CD1c-positive myeloid dendritic cell (primary cell): ENCODE measurements around the gene ASF1A.

ENCODE experiments used
- DNase-seq: peaks from one replicate; pipeline ENCODE4 v3.0.0-alpha.2; 2016; ENCODE audit errors: extremely low spot score

ASF1A gene

DNA sequence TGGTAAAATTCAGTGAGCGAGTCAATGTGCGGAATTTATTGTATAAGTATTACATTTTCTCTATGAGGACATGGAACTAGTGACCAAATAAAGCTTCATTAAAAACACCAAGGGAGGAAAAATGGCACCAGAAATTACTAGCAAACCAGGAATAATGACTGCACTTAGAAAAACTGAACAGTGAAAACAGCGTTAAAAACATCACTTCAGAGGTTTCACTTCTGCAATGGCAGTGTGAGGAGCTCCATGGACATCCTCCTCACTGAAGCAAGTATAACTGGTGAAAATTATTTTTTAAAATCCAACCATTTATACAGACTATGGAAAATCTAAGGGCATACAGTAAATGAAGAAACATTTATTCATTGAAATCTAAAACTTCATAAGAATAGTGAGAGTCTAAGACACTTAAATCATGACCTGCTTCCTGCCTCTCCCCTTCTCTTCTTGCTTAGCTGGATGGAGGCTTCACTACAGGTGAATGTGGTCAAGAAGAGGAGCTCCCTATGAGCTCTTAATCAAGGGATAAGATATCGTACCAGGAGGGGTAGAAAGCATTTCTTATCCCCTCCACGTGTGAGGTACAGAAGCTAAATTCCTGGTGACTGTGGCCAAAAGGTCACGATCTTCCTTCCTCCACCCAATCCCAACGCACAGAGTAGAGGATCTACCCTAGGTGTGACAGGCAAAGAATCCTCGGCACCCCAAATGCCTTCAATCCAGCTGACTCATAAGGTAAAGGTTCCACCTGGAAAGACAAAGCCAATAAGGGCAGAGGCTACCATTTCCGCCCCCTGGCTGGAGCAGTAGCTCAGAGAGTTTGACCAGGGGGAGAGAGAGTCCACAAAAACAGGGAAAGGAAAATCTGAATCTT, 12.3 kb upstream of the ASF1A start:
- DNase-seq, result peak; percentile 44

- DNase-seq, result no peak
Observed at GRCh38 chr6:118882314-118882905, 11.5 kb upstream of the ASF1A start.

- DNase-seq, result no peak
Observed at GRCh38 chr6:118886641-118887040, 7.3 kb upstream of the ASF1A start.

DNA sequence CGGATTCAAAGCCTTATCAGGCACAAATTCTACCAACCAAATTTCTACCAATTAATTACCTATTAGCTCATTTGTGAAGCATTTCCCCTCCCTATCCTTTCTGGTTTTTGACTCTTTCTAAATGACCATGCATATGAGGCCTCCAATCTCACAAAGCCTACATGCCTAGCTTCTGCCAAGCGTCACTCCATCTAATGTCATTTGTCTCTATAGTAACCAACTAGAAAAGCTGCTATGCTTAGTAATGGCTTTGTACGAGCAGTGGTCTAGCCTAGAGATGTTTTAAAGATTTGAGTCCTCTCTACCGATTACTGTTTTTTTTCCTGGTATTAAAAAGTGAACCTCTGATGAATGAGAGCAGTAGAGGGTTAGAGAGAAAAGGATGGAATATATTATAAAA, 4.8 kb upstream of the ASF1A start:
- no peak for DNase-seq

- DNase-seq, result peak; percentile 62
Observed at GRCh38 chr6:118890997-118891790, 2.8 kb upstream of the ASF1A start.

DNA sequence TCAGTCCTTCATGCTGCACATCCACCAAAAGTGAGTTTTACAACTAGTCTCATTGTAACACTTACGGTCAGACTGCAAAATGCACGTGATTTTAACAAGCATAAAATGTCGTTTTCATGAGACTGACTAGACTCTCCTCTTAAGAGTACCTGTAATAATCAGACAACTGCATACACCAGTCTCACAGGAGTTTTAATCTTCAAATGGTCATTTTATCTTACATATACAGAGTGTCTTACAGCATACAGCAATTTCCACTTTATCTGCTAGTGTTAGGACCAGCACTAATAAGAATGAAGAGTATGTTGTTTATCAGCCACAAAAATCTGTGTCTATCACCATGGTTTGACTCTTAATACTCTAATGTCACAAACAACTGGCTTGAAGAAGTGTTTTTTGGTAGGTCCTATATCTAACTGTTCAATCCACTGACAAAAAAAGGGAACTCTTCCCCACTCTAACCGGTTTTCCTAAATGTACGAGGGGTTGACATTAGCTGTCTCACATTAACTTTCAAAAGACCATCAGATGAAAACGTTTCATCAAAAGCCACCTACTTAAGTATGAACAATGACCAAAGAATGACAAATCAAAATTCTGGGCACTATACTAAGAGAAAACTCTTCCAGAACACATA, 1.5 kb upstream of the ASF1A start:
- DNase-seq, result peak; percentile 26

DNA sequence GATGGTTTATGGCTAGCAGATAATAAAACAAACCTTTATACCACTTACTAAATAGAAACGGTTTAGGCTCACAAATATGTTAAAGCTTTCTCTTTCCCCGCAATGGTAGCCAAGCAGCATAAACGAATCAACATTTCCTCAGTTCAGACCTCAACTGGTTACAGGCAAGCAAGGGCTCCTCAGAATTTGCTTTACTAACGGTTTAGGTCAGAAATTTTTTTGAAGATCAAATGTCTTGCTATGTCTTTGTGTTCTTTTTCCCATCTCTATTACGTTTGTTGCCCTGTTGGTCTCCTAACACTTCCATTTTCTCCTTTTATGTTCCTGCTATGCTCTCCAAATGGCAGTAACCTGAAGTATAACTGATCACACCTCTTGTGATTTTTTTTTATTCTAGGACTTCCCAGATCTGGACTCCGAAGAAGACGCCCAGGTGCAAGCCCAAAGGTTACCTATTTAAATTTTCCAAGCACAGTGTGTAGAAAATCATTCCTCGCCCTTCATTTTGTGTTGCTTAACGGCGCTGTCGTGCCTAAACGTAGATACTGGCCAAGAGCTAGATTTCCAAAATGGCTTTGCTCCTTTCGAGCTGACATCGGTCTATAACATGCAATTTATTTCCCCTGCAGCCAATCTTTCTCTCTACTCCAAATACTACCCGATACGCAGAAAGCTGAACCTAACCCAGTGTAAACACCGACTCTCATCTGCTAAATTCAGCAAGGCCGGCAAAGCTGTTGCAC, 717 bp upstream of the ASF1A start:
- DNase-seq, result peak; percentile 67

DNA sequence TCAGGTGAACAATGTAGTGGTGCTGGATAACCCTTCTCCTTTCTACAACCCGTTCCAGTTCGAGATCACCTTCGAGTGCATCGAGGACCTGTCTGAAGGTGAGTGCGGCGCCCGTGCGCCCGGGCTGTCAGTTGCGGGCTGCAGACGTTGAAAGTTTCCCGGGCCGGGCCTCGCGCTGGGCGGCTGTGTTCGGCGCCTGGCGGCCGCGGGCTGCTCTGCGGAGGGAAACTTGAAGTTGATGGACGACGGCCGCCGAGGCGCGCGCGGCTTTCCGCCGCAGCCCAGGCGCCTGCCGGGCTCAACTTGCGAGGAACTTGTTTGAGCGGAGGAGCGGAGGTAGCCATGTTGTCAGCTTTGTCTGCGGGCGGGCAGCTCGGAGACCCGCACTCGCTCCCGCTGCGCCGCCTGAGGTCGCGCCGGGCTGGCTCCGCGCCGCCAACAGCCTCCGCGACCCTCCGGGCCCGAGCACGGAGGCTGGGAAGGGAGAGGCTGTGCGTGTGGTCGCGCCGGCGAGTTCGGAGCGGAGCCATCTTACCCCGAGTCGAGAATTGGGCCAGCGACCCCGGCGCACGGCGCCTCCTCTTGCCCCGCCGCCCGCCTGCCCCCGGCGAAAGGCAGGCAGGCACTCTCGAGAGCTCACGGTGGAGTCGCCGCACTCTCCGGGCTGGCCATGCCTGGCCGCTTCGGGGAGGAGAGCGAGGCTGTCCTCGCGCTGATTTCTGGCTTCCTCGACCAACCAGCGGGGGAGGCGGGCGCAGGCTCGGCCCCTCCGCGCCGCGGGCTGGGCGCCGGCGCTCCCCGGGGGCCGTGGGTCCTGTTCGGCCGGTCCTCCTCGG, 691 bp downstream of the ASF1A start:
- peak; percentile 70 for DNase-seq

DNA sequence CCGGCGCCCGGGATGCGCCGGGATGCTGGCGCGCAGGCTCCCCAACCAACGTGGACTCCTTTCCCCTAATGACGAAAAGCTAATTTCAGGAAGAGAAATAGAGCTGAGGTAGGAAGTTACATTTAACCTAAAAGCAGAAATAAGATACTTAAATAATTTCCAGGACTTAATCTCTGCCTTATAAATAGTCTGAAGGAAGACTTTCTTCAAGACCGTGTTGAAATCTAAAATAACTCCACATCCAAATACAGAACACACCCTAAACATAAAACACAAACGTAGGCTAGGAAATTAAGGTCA, 1.3 kb downstream of the ASF1A start:
- DNase-seq, result peak; percentile 67

DNA sequence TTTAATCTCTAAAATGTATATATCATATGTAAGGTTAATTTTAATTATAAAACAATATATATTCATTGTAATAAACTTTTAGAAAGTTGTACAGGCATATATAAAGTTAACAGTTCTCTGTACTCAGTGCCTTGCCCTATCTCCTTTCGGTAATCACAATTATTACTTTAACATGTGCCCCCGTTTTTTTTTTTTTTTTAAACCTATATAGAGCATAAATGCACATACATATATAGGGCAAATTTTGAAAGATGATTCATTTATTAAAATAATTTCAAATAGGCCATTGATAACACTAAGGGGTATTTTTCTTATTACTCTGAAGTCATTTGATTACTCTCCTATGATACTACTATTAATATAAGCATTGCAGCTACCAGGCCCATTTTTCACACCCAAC, 1.9 kb downstream of the ASF1A start:
- no peak for DNase-seq

GRCh38 chr6:118896339-118897136, 2.6 kb downstream of the ASF1A start:
- peak; percentile 34 for DNase-seq

- no peak for DNase-seq
Observed at GRCh38 chr6:118897386-118897785, 3.4 kb downstream of the ASF1A start.

GRCh38 chr6:118899948-118900347, 6.0 kb downstream of the ASF1A start:
- DNase-seq, result no peak

- DNase-seq, result no peak
Observed at GRCh38 chr6:118902726-118903125, 8.8 kb downstream of the ASF1A start.

GRCh38 chr6:118903138-118903537, 9.2 kb downstream of the ASF1A start:
- DNase-seq, result no peak

GRCh38 chr6:118903691-118904090, 9.7 kb downstream of the ASF1A start:
- DNase-seq, result no peak

DNA sequence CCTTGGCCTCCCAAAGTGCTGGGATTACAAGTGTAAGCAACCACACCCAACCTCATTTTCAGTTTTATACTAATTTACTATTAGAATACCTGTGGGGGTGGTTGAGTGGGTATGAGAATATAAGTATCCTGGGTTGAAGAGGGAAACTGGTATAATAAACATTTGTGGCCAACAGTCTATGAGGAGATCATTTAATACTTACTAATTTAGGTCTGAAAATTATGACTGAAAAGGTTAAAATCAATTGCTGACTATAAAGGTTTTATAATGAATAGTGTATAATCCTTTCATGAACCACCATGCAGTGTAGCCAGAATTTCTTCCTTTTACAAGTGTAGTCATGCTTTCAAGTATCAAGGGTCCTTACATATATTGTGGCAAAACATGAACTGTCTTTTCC, 11.1 kb downstream of the ASF1A start:
- DNase-seq, result no peak

GRCh38 chr6:118905851-118906250, 11.9 kb downstream of the ASF1A start:
- DNase-seq, result no peak

DNA sequence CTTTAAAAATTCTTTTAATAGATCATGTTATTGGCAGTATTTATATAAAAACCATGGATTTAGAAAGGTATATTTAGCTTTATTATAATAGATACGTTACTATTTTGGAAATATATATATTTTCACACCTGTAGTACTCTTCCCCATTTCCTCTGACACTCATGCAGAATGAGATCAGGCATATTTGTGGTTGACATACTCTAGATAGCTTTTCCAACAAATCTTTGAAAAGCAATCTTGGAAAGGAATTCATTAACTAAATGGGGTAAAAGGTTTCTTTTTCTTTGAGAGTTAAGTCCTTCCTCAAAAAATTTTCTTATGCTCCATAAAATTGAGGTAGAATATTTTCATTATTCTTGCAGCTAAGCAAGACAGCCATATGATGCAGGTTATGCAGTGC, 14.5 kb downstream of the ASF1A start:
- no peak for DNase-seq

GRCh38 chr6:118912646-118913045, 18.7 kb downstream of the ASF1A start:
- no peak for DNase-seq
